Measurements from ENCODE around the gene ATP5F1C.

ATP5F1C gene

GRCh38 chr10:7853226-7853842 is 65.4 kb downstream of the ATP5F1C start:
- DNase-seq (ENCODE audit: low read depth in 2 of 2) = no peak

GRCh38 chr10:7853890-7854289 is 65.9 kb downstream of the ATP5F1C start:
- DNase-seq (ENCODE audit: low read depth in 2 of 2) = no peak

- no peak for DNase-seq (ENCODE audit: low read depth in 2 of 2)
Observed at GRCh38 chr10:7855205-7855604, 67.2 kb downstream of the ATP5F1C start.

GRCh38 chr10:7856678-7857077 is 68.7 kb downstream of the ATP5F1C start:
- no peak for DNase-seq (ENCODE audit: low read depth in 2 of 2)

- DNase-seq (ENCODE audit: low read depth in 2 of 2) = no peak
Observed at GRCh38 chr10:7857262-7857661, 69.3 kb downstream of the ATP5F1C start.

All from stimulated activated CD8-positive, alpha-beta memory T cell treated with anti-CD3 and anti-CD28 coated beads, Interleukin-2, amount 100 ng/mL, for 48 hours (primary cell).